ENCODE data around the gene LIN52. TPM values are rescaled to one million over a fixed set of nuclear protein-coding genes. Genes with fewer than 3 reads are reported as not detected.

Gene LIN52
- total RNA-seq, 1 experiment from 2014 or later = 16.9 TPM

DNA sequence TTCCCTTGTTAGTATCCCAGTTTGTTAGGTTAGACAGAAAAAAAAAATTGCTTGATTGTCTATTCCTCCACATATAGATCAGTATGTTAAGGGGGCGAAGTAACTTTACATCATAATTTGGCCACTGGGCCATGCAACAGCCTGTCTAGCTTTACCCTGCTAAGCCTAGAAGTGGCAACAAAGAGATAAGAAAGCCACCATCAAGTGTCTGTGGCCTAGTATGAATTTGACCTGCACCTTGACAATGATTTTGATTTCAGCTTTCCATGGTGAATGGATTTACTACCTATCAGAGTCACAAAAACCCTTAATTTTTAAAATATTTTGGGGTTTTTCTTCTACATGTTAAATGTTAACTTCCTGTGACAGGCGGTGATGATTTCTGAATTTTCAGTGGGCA lies 63.9 kb downstream of the LIN52 start:
- Histone ChIP-seq H3K36me3 (ENCODE audit: insufficient read depth, low read length, poor library complexity, severe bottlenecking) (no peaks in the 10 kb centered on the region), H3K27ac (ENCODE audit: low read depth, low read length, poor library complexity, severe bottlenecking) (no peak overlapping the region), H3K4me1 (ENCODE audit: insufficient read depth, low read length, poor library complexity, severe bottlenecking) (no peaks in the 10 kb centered on the region), H3K27me3 (replicated peaks; ENCODE audit: insufficient read depth, low read depth, low read length, poor library complexity) (no peaks in the 10 kb centered on the region), H3K4me3 (ENCODE audit: low read depth, low read length, poor library complexity, severe bottlenecking) (no peak overlapping the region), H3K9me3 (ENCODE audit: low read depth, low read length, poor library complexity, severe bottlenecking) (no peaks in the 10 kb centered on the region)
- ChIA-PET POLR2A (ENCODE audit: low non-redundant PET) (no interaction called here), CTCF (no interaction called here)
- DNase-seq (ENCODE audit: low spot score) = no peak
- intact Hi-C loops (cut with micrococcal nuclease; ENCODE audit: unreplicated experiment) = no loop called here
- BruUV-seq (replicated peaks) = no TSS peak
- no peak for TF ChIP-seq EZH2 (IDR thresholded peaks at IDR 0.05; ENCODE audit: borderline replicate concordance, low read depth, low read length, poor library complexity, severe bottlenecking)
- TF ChIP-seq, protein P1, sequence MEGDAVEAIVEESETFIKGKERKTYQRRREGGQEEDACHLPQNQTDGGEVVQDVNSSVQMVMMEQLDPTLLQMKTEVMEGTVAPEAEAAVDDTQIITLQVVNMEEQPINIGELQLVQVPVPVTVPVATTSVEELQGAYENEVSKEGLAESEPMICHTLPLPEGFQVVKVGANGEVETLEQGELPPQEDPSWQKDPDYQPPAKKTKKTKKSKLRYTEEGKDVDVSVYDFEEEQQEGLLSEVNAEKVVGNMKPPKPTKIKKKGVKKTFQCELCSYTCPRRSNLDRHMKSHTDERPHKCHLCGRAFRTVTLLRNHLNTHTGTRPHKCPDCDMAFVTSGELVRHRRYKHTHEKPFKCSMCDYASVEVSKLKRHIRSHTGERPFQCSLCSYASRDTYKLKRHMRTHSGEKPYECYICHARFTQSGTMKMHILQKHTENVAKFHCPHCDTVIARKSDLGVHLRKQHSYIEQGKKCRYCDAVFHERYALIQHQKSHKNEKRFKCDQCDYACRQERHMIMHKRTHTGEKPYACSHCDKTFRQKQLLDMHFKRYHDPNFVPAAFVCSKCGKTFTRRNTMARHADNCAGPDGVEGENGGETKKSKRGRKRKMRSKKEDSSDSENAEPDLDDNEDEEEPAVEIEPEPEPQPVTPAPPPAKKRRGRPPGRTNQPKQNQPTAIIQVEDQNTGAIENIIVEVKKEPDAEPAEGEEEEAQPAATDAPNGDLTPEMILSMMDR (conservative IDR thresholded peaks at IDR 0.05; ENCODE audit: low read depth, low read length) = no peak

DNA sequence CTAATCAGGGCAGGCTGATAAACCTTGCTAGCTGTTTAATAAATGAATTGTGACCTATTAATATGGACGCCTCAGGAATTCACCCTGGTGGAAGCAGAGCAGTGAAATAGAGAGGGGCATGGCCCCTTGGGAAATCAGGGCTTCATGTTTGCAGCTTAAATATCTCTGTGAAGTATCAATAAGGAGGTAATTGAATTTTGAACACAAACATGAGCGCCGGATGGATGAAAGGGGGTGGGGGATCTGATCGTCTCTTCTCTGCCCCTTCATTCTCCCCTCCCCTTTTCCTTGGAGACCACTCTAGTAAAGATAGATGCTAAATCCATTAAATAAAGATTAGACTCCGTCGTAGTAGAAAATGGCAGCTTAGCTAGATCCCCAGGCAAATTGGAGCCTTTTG lies 70.5 kb downstream of the LIN52 start:
- intact Hi-C loops (cut with micrococcal nuclease; ENCODE audit: unreplicated experiment) = no loop called here

GRCh38 chr14:74155749-74156148 lies 71.0 kb downstream of the LIN52 start:
- CTCF ChIA-PET = no interaction called here
- no peaks in the 10 kb centered on the region for H3K36me3 ChIP-seq (ENCODE audit: insufficient read depth, low read length, poor library complexity, severe bottlenecking)
- intact Hi-C loops (cut with micrococcal nuclease; ENCODE audit: unreplicated experiment) = no loop called here
- no peak for DNase-seq (ENCODE audit: low spot score)
- no peak overlapping the region for H3K27ac ChIP-seq (ENCODE audit: low read depth, low read length, poor library complexity, severe bottlenecking)
- no peaks in the 10 kb centered on the region for H3K27me3 ChIP-seq (replicated peaks; ENCODE audit: insufficient read depth, low read depth, low read length, poor library complexity)
- no TSS peak for BruUV-seq (replicated peaks)
- H3K4me1 ChIP-seq (ENCODE audit: insufficient read depth, low read length, poor library complexity, severe bottlenecking) = no peaks in the 10 kb centered on the region
- POLR2A ChIA-PET (ENCODE audit: low non-redundant PET) = no interaction called here
- no peaks in the 10 kb centered on the region for H3K9me3 ChIP-seq (ENCODE audit: low read depth, low read length, poor library complexity, severe bottlenecking)
- H3K4me3 ChIP-seq (ENCODE audit: low read depth, low read length, poor library complexity, severe bottlenecking) = no peak overlapping the region
- no peak for TF ChIP-seq EZH2 (IDR thresholded peaks at IDR 0.05; ENCODE audit: borderline replicate concordance, low read depth, low read length, poor library complexity, severe bottlenecking)
- TF ChIP-seq, protein P1 (conservative IDR thresholded peaks at IDR 0.05; ENCODE audit: low read depth, low read length) = no peak

More for the DNA sequence above, 70.5 kb downstream of the LIN52 start:
- no TSS peak for BruUV-seq (replicated peaks)
- no peak for DNase-seq (ENCODE audit: low spot score)
- ChIA-PET POLR2A (ENCODE audit: low non-redundant PET) (no interaction called here), CTCF (interaction anchor here (0.5 kb wide), 1 partner anchor 102 kb away, joined by 4 read pairs; no protein-coding TSS in a partner anchor)
- H3K9me3 ChIP-seq (ENCODE audit: low read depth, low read length, poor library complexity, severe bottlenecking) = no peaks in the 10 kb centered on the region
- H3K4me1 ChIP-seq (ENCODE audit: insufficient read depth, low read length, poor library complexity, severe bottlenecking) = no peaks in the 10 kb centered on the region
- TF ChIP-seq, protein P1 (conservative IDR thresholded peaks at IDR 0.05; ENCODE audit: low read depth, low read length) = no peak
- TF ChIP-seq EZH2 (IDR thresholded peaks at IDR 0.05; ENCODE audit: borderline replicate concordance, low read depth, low read length, poor library complexity, severe bottlenecking) = no peak
- H3K4me3 ChIP-seq (ENCODE audit: low read depth, low read length, poor library complexity, severe bottlenecking) = no peak overlapping the region
- no peak overlapping the region for H3K27ac ChIP-seq (ENCODE audit: low read depth, low read length, poor library complexity, severe bottlenecking)
- H3K27me3 ChIP-seq (replicated peaks; ENCODE audit: insufficient read depth, low read depth, low read length, poor library complexity) = no peaks in the 10 kb centered on the region
- no peaks in the 10 kb centered on the region for H3K36me3 ChIP-seq (ENCODE audit: insufficient read depth, low read length, poor library complexity, severe bottlenecking)

Data from A673 (cell line).